WTC11 (cell line): ENCODE measurements around the gene TIPARP. TPM values are rescaled to one million over a fixed set of nuclear protein-coding genes. Genes with fewer than 3 reads are reported as not detected.

ENCODE experiments used
- ATAC-seq: fragments of 200-7000 bp; cut with Tn5 transposase; 2 replicates; pipeline ENCODE4 v1.10.0; 2021; ENCODE audit warnings: mild to moderate bottlenecking, moderate library complexity
- CTCF ChIA-PET: fragments of 300-600 bp; sonication (Branson Sonifier 250); formaldehyde crosslinking; loops from one replicate; lab custom pipeline; 2021; ENCODE audit warnings: antibody characterized with exemption; lab: Charles Lee
- POLR2A ChIA-PET: fragments of 350-600 bp; sonication (Branson Sonifier 250); formaldehyde crosslinking; loops from one replicate; lab custom pipeline; 2021; ENCODE audit warnings: antibody characterized with exemption; lab: Charles Lee
- DNase-seq: peaks from one replicate; pipeline ENCODE4 v3.0.0; 2021; ENCODE audit warnings: low spot score
- H3K27ac Mint-ChIP-seq: 2 replicates; pipeline ENCODE4 v1.8.0; 2021; ENCODE audit warnings: mixed read lengths
- H3K27me3 Mint-ChIP-seq: 2 replicates; pipeline ENCODE4 v1.8.0; 2021; ENCODE audit warnings: low read depth, mild to moderate bottlenecking, moderate library complexity, mixed read lengths
- H3K36me3 Mint-ChIP-seq: 2 replicates; pipeline ENCODE4 v1.8.0; 2021; ENCODE audit warnings: mixed read lengths
- H3K4me1 Mint-ChIP-seq: 2 replicates; pipeline ENCODE4 v1.8.0; 2022; ENCODE audit warnings: mixed read lengths
- H3K4me3 Mint-ChIP-seq: 2 replicates; pipeline ENCODE4 v1.8.0; 2021; ENCODE audit warnings: mild to moderate bottlenecking, moderate library complexity, mixed read lengths
- H3K9me3 Mint-ChIP-seq: 2 replicates; pipeline ENCODE4 v1.8.0; 2021; ENCODE audit warnings: mixed read lengths
- CREB1 ChIP-seq: sonication (generic); formaldehyde crosslinking; IDR thresholded peaks from 2 replicates; pipeline ENCODE4 v1.8.0; 2023; ENCODE audit warnings: mild to moderate bottlenecking, missing genetic modification reagents
- E2F5 ChIP-seq: sonication (generic); formaldehyde crosslinking; IDR thresholded peaks from 2 replicates; pipeline ENCODE4 v1.8.1; 2022; ENCODE audit warnings: mild to moderate bottlenecking, moderate library complexity, missing genetic modification reagents
- ELF4 ChIP-seq: sonication (generic); formaldehyde crosslinking; IDR thresholded peaks from 2 replicates; pipeline ENCODE4 v1.8.1; 2022; ENCODE audit warnings: low read depth, mild to moderate bottlenecking, moderate library complexity, missing genetic modification reagents
- EMX1 ChIP-seq: fragments of 250-450 bp; sonication (Bioruptor Pico); IDR thresholded peaks from 2 replicates; pipeline ENCODE4 v1.8.0; 2021; ENCODE audit warnings: mild to moderate bottlenecking
- ESRRA ChIP-seq: sonication (generic); formaldehyde crosslinking; IDR thresholded peaks from 2 replicates; pipeline ENCODE4 v1.8.1; 2022; ENCODE audit warnings: mild to moderate bottlenecking, missing genetic modification reagents, borderline replicate concordance
- ETV6 ChIP-seq: sonication (generic); formaldehyde crosslinking; IDR thresholded peaks from 2 replicates; pipeline ENCODE4 v1.8.1; 2022; ENCODE audit warnings: mild to moderate bottlenecking, missing genetic modification reagents
- FOXK1 ChIP-seq: sonication (generic); formaldehyde crosslinking; IDR thresholded peaks from 2 replicates; pipeline ENCODE4 v1.8.0; 2022; ENCODE audit warnings: mild to moderate bottlenecking, moderate library complexity, missing genetic modification reagents
- GRHL2 ChIP-seq: fragments of 250-450 bp; sonication (Bioruptor Pico); IDR thresholded peaks from 2 replicates; pipeline ENCODE4 v1.8.0; 2022; ENCODE audit warnings: mild to moderate bottlenecking, moderate library complexity; ENCODE audit not compliant: insufficient replicate concordance, severe bottlenecking
- IRF1 ChIP-seq: sonication (generic); formaldehyde crosslinking; IDR thresholded peaks from 2 replicates; pipeline ENCODE4 v1.8.0; 2023; ENCODE audit warnings: missing genetic modification reagents
- IRF2 ChIP-seq: sonication (generic); formaldehyde crosslinking; IDR thresholded peaks from 2 replicates; pipeline ENCODE4 v1.8.0; 2022; ENCODE audit warnings: low read depth, missing genetic modification reagents, borderline replicate concordance
- JUN ChIP-seq: sonication (generic); formaldehyde crosslinking; IDR thresholded peaks from 2 replicates; pipeline ENCODE4 v1.8.0; 2023; ENCODE audit warnings: mild to moderate bottlenecking, missing genetic modification reagents
- MLX ChIP-seq: sonication (generic); formaldehyde crosslinking; IDR thresholded peaks from 2 replicates; pipeline ENCODE4 v1.8.1; 2023; ENCODE audit warnings: mild to moderate bottlenecking, missing genetic modification reagents, moderate library complexity
- NFE2L1 ChIP-seq: sonication (generic); formaldehyde crosslinking; IDR thresholded peaks from 2 replicates; pipeline ENCODE4 v1.8.1; 2023; ENCODE audit warnings: missing genetic modification reagents
- NR2C2 ChIP-seq: sonication (generic); formaldehyde crosslinking; IDR thresholded peaks from 2 replicates; pipeline ENCODE4 v1.8.0; 2022; ENCODE audit warnings: mild to moderate bottlenecking, missing genetic modification reagents
- OVOL2 ChIP-seq: fragments of 250-450 bp; sonication (Bioruptor Pico); IDR thresholded peaks from 2 replicates; pipeline ENCODE4 v1.9.0; 2021; ENCODE audit warnings: mild to moderate bottlenecking, borderline replicate concordance
- PREB ChIP-seq: sonication (generic); formaldehyde crosslinking; IDR thresholded peaks from 2 replicates; pipeline ENCODE4 v1.8.1; 2022; ENCODE audit warnings: mild to moderate bottlenecking, missing genetic modification reagents, moderate library complexity, borderline replicate concordance
- RORB ChIP-seq: fragments of 250-450 bp; sonication (Bioruptor Pico); IDR thresholded peaks from 2 replicates; pipeline ENCODE4 v1.9.0; 2021; ENCODE audit warnings: mild to moderate bottlenecking
- SMAD3 ChIP-seq: sonication (generic); formaldehyde crosslinking; IDR thresholded peaks from 2 replicates; pipeline ENCODE4 v1.8.0; 2022; ENCODE audit warnings: missing genetic modification reagents, mild to moderate bottlenecking, borderline replicate concordance
- SMAD4 ChIP-seq: sonication (generic); formaldehyde crosslinking; IDR thresholded peaks from 2 replicates; pipeline ENCODE4 v1.8.0; 2022; ENCODE audit warnings: mild to moderate bottlenecking, missing genetic modification reagents
- TP53 ChIP-seq: sonication (generic); formaldehyde crosslinking; IDR thresholded peaks from 2 replicates; pipeline ENCODE4 v1.8.1; 2023; ENCODE audit warnings: mild to moderate bottlenecking, missing genetic modification reagents
- USF1 ChIP-seq: sonication (generic); formaldehyde crosslinking; IDR thresholded peaks from 2 replicates; pipeline ENCODE4 v1.8.0; 2022; ENCODE audit warnings: mild to moderate bottlenecking, missing genetic modification reagents
- ZNF232 ChIP-seq: sonication (generic); formaldehyde crosslinking; IDR thresholded peaks from 2 replicates; pipeline ENCODE4 v1.8.0; 2022; ENCODE audit warnings: mild to moderate bottlenecking, missing genetic modification reagents
- ZNF263 ChIP-seq: sonication (generic); formaldehyde crosslinking; IDR thresholded peaks from 2 replicates; pipeline ENCODE4 v1.8.1; 2022; ENCODE audit warnings: low read depth, mild to moderate bottlenecking, moderate library complexity, missing genetic modification reagents
- ZNF425 ChIP-seq: fragments of 250-450 bp; sonication (Bioruptor Pico); conservative IDR thresholded peaks from 2 replicates; pipeline ENCODE4 v1.9.0; 2021; ENCODE audit warnings: mild to moderate bottlenecking
- ZNF671 ChIP-seq: fragments of 250-450 bp; sonication (Bioruptor Pico); IDR thresholded peaks from 2 replicates; pipeline ENCODE4 v1.8.0; 2021; ENCODE audit warnings: mild to moderate bottlenecking
- total RNA-seq: library from RNA; stranded (reverse); gene quantifications from 3 replicates; pipeline ENCODE4 v1.2.3, GENCODE V29; 2021
- TF ChIP-seq, protein P1 (sequence below): sonication (generic); formaldehyde crosslinking; IDR thresholded peaks from 2 replicates; pipeline ENCODE4 v1.8.0; 2022; ENCODE audit warnings: mild to moderate bottlenecking, missing genetic modification reagents

Gene TIPARP
- total RNA-seq, 1 experiment from 2014 or later = 5.6 TPM

DNA sequence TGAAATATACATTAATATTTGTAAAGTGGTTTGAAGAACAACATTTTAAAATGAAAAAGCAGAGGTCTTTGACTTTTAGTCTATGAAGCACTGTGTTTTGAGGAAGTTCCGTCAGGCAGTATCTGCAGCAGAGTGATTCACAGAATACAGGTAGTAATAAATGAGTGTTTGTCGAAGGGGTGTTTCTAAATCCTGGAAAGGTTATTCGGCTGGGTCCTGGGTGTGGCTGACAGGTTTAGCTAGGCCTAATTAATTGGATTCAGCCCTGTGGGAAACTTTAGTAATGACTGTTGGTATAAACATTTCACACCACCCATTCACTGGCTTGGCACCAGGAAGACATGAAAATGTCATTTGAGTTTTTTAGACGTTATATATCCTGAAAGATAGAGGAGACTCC, 51.3 kb downstream of the TIPARP start:
- H3K27me3 Mint-ChIP-seq = no peaks in the 10 kb centered on the region
- no peak overlapping the region for H3K27ac Mint-ChIP-seq
- CTCF ChIA-PET = no interaction called here
- no peak overlapping the region for H3K4me3 Mint-ChIP-seq
- no peak for DNase-seq
- TF ChIP-seq E2F5 (CRISPR knock-in tag) (no peak), PREB (no peak), SMAD3 (CRISPR knock-in tag) (no peak), JUN (no peak), ESRRA (CRISPR knock-in tag) (no peak), IRF2 (no peak), IRF1 (CRISPR knock-in tag) (no peak), ZNF671 (CRISPR knock-in tag) (no peak)
- TF ChIP-seq, all 79 proteins: peak for 0
- H3K36me3 Mint-ChIP-seq = no peaks in the 10 kb centered on the region
- no peaks in the 10 kb centered on the region for H3K9me3 Mint-ChIP-seq
- peaks cover 26% of the 10 kb centered on the region for H3K4me1 Mint-ChIP-seq
- ATAC-seq = no peak
- POLR2A ChIA-PET = no interaction called here

- H3K9me3 Mint-ChIP-seq = no peaks in the 10 kb centered on the region
- no peaks in the 10 kb centered on the region for H3K36me3 Mint-ChIP-seq
- TF ChIP-seq ZNF263 (CRISPR knock-in tag) = no peak
- TF ChIP-seq ETV6 (CRISPR knock-in tag) = no peak
- TF ChIP-seq NFE2L1 (CRISPR knock-in tag) = no peak
- no peak for TF ChIP-seq TP53 (CRISPR knock-in tag)
- TF ChIP-seq ZNF671 (CRISPR knock-in tag) = no peak
- no peak for TF ChIP-seq USF1
- no peak for TF ChIP-seq ELF4 (CRISPR knock-in tag)
- no peak for TF ChIP-seq EMX1
- no peak for TF ChIP-seq ZNF425 (CRISPR knock-in tag)
- no peak for TF ChIP-seq SMAD4 (CRISPR knock-in tag)
- TF ChIP-seq, protein P1, sequence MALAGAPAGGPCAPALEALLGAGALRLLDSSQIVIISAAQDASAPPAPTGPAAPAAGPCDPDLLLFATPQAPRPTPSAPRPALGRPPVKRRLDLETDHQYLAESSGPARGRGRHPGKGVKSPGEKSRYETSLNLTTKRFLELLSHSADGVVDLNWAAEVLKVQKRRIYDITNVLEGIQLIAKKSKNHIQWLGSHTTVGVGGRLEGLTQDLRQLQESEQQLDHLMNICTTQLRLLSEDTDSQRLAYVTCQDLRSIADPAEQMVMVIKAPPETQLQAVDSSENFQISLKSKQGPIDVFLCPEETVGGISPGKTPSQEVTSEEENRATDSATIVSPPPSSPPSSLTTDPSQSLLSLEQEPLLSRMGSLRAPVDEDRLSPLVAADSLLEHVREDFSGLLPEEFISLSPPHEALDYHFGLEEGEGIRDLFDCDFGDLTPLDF = no peak
- no peak for TF ChIP-seq E2F5 (CRISPR knock-in tag)
- TF ChIP-seq CREB1 (CRISPR knock-in tag) = no peak
- TF ChIP-seq MLX (CRISPR knock-in tag) = no peak
- TF ChIP-seq OVOL2 (CRISPR knock-in tag) = no peak
- no peak for TF ChIP-seq NR2C2 (CRISPR knock-in tag)
- no peak for TF ChIP-seq RORB (CRISPR knock-in tag)
- TF ChIP-seq FOXK1 (CRISPR knock-in tag) = no peak
- no peak for TF ChIP-seq GRHL2
- TF ChIP-seq ZNF232 (CRISPR knock-in tag) = no peak
- TF ChIP-seq, all 79 proteins: peak for 0
- ATAC-seq (no peak), DNase-seq (no peak)
- no peak overlapping the region for H3K27ac Mint-ChIP-seq
- CTCF ChIA-PET = no interaction called here
- H3K4me3 Mint-ChIP-seq = no peak overlapping the region
- POLR2A ChIA-PET = no interaction called here
- no peaks in the 10 kb centered on the region for H3K27me3 Mint-ChIP-seq
- peaks cover 19% of the 10 kb centered on the region for H3K4me1 Mint-ChIP-seq
Observed at GRCh38 chr3:156726456-156726855, 52.1 kb downstream of the TIPARP start.
